Left renal pelvis (tissue), 4 donors: ENCODE measurements around the gene PSAP. TPM values are rescaled to one million over a fixed set of nuclear protein-coding genes. Genes with fewer than 3 reads are reported as not detected.
"Not testable (repeated sequence)": the region's sequence is repeated elsewhere in the genome, so short reads cannot be mapped to it uniquely, and the experiment has no call there.

Experiments used
- DNase-seq, 4 donors: peaks; one replicate each; pipeline ENCODE4 v3.0.0-alpha.2; 2013; ENCODE audit warnings: low read depth in 4 of 4, low spot score in 3 of 4
- polyA plus RNA-seq, 4 donors: library from polyadenylated mRNA; unstranded; fragments of 120-200 nt; gene quantifications; one replicate each; pipeline ENCODE4 v1.2.1, GENCODE V29; 2013; ENCODE audit not compliant: insufficient read length in 4 of 4

The PSAP gene
- 100 to 1,000 TPM; 769 to 971 (median 841) TPM for polyA plus RNA-seq

GRCh38 chr10:71850743-71851464 is at the start of gene PSAP:
PSAP (minus strand) TSS chr10:71851251; CDS start chr10:71851221, 30 bp downstream.
- DNase-seq: peak; percentile 95 to 98 (median 96)

DNA sequence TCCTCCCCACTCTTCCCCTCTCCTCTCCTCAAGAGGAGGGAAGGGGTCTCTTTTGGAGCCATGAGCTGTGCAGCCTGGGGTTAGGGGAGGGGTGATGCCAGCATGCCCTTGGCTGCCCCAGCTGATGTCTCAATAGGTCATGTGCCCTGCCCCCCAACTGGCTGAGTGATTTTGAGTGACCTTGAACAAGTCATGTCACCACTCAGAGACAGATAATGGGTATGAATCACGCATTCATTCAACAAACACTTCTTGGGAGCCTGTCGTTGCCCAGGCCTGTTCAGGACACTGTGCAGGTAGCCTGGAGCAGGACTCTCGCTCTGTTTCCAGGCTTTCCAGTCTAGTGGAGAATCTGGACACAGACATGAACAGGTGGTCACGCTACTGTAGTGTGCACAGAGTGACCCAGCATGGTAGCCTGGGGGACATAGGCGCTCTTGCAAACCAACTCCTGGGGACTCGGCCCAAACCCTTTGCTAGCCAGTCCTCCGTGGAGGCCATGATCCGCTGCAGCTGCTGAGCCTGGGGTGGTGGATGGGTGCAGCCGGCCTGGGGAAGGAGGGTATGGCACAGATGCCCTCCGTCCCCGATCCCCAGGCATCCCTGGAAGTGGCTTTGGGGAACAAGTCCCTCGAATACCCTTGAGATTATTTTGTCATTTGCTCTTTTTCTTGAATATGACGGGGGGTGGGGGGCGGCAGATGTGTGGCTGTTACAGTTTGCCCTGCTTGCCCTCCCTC is 49.6 kb upstream of the PSAP start:
- DNase-seq: no peak

DNA sequence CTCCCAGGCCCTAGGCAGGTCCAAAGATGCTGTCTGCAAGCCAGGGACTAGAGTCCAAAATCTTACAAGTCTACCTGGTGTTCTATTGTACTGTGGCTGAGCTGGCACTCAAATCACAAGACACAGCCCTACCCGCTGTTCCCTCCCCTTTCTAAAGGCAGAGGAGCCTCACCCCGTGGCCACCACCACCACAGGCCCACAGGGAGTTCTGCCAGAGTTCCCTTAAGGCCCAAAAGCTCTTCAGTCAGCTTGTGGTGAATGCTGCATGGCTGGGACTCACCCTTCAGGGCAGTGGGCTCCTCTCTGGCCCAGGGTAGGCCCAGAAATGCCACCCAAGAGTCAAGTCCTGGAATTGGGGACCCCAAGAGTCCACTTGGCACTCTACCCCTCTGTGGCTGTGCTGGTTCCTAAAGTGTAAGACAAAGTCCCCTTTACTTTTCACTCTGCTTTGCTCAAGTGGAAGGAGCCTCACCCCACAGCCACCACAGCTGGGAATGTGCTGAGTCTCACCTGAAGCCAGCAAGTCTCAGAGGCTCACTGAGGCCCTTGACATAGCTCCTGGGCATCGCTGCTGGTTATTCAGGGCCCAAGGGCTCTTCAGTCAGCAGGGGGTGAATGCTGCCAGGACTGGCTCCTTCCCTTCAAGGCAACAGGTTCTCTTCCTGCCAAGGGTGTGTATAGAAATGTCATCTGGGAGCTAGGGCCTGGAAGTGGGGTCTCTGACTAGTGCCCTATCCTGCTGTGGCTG is 48.8 kb upstream of the PSAP start:
- DNase-seq: no peak

GRCh38 chr10:71898346-71898745 is 47.3 kb upstream of the PSAP start:
- DNase-seq: not testable (repeated sequence)

DNA sequence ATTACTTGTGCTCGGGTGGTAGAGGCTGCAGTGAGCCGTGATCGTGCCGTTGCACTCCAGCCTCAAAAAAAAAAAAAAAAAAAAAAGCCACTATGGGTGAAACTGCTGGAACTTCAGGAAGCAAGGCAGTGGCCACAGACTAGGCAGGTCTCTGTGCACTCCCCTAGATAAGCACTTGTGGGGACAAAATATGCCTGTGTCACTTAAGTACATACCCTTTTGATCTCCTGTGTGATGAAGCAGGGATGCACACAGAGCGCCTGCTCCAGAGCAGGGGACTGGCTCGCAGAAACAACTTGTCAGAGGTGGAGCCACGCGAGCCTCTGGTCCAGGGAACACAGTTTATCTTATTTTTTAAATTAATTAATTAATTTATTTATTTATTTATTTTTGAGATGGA is 42.9 kb upstream of the PSAP start:
- DNase-seq: no peak

- DNase-seq: no peak
These were observed 42.3 kb upstream of the PSAP start for GRCh38 chr10:71893258-71893815.

GRCh38 chr10:71891437-71891836 is 40.4 kb upstream of the PSAP start:
- DNase-seq: no peak

- no peak for DNase-seq
These were observed 38.4 kb upstream of the PSAP start for GRCh38 chr10:71889388-71889987.

DNA sequence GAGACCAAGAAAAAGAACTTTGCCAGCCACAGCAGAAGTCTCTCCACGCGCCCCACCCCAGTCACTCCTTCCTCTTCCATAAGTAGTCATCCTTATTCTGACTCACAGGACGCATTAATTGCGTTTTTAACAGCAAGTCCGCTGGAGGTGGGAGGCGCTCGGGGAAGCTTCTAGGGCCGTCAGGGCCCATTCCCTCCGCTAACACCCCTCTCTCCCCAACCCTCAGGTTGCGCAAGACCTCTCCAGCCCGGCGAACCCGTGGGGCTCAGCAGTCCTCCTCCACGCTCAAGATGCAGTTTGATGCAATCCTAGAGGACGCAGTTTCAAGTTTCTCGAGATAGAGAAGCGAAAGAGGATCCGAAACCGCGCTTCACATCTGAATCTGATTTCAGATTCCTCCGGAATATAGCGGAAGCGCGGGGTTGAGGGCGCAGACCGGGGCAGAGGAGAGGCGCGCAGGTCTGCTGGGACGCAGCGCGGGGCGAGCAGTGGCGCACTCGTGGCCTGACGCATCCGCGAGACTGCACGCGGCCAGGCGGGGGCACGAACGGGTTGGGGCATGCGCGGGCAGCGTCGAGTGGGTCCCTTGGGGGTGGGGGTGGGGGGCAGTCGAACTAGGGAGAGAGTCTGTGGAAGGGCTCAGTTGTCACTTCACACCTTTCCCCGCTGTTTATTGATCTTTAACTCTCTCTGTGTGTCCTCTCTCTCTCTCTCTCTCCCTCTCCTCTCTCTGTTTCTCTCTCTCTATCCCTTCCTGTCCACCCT is 37.8 kb upstream of the PSAP start:
- peak; percentile 29 to 37 (median 34) for DNase-seq

- DNase-seq: no peak
These were observed 37.2 kb upstream of the PSAP start for GRCh38 chr10:71888248-71888622.

GRCh38 chr10:71887743-71888142 is 36.7 kb upstream of the PSAP start:
- DNase-seq: no peak

DNA sequence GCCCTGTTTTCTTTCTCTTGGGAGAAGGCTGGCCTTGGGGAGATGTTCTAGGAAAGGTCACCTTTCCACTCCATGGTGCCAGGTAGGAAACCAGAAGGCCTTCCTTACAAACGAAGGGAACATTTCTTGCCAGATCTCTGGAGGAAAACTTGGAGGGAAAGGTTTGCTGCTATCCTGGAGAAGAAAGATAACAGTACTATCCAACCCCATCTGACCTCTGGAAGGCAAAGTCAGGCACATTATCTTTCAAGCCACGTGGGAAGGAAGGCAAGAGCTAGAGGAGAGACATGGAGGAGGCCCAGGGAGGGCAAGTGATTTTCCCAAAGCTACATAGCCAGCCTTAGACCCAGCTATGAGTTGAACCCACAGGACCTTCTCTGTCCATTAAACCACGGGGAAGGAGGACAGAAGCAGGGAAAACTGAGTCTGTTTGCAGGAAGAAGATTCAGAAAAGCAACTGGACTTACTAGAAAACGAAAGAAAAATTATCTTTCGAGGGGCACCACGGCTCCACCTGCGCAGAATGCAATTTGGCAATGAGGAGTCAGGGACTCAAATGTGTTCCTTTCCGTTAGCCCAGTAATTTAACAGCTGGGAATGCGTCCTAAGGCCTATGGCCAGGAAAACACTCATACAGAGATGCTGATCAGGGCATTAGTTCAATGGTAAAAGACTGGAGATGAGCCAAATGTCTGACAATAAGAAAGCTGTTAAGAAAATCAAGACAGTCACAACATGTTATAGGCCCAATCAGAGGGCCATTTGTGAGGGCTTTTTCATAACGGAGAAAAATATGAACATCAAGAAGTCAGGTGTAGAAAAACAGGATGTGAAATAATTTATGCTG is 32.0 kb upstream of the PSAP start:
- DNase-seq: no peak

GRCh38 chr10:71881647-71882355 is 30.8 kb upstream of the PSAP start:
- no peak for DNase-seq

- not testable (repeated sequence) for DNase-seq
These were observed 30.2 kb upstream of the PSAP start for GRCh38 chr10:71881307-71881624.

- DNase-seq: no peak
These were observed 29.6 kb upstream of the PSAP start for GRCh38 chr10:71880425-71881306.

GRCh38 chr10:71878327-71879034 is 27.4 kb upstream of the PSAP start:
- DNase-seq: no peak

DNA sequence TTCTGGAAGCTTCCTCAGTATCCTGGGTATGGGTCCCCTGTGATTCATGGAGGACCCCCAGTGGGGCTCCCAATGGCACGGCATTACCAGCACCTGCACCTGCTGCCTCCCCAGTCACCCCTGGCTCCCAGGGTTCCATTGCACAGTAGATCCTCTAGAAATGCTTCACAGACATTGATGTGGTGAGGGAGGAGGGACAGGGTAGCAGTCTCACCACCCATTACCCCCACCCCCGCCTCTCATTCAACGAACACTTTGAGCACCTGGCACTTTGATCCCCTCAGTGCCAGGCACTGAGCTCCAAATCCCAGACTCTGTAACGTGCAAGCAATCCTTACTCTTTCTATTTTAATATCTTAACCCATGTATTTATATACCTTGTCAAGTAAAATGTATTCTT is 26.8 kb upstream of the PSAP start:
- no peak for DNase-seq
